ENCODE data around the gene ATP10B.

DNA sequence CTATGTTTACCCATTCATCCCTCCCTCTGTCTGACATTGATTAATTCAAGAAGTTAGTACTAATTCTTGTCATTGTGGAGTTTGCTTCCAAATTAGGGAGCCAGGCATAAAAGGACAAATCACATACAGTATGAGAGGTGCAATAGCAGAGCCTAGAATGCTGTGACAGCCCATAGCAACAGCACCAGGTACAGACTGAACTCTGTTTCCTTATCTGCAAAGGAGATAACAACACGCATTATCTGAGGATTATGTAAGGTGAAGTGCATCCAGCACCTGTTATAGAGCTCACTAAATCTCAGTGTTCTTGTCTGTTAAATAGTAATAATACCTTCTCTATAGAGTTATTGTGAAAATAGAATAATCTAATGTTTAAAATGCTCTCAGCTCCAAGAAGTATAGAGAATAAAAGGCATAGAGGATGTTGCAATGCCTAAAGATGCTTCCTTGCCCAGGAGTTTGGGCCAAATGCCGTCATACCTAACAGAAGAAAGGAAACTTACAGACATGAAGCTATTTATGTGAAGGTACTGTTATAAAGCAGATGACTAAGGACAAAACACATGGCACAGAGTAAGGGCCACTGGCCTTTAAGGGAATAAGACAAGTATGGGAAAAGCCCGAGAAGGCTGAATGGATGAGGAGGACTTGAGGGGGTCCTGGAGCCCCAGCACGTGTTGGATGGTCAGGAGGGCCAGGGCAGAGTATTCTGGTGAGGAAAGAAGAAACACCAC, 214.5 kb downstream of the ATP10B start:
- TF ChIP-seq, protein P1, sequence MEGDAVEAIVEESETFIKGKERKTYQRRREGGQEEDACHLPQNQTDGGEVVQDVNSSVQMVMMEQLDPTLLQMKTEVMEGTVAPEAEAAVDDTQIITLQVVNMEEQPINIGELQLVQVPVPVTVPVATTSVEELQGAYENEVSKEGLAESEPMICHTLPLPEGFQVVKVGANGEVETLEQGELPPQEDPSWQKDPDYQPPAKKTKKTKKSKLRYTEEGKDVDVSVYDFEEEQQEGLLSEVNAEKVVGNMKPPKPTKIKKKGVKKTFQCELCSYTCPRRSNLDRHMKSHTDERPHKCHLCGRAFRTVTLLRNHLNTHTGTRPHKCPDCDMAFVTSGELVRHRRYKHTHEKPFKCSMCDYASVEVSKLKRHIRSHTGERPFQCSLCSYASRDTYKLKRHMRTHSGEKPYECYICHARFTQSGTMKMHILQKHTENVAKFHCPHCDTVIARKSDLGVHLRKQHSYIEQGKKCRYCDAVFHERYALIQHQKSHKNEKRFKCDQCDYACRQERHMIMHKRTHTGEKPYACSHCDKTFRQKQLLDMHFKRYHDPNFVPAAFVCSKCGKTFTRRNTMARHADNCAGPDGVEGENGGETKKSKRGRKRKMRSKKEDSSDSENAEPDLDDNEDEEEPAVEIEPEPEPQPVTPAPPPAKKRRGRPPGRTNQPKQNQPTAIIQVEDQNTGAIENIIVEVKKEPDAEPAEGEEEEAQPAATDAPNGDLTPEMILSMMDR (IDR thresholded peaks at IDR 0.05; ENCODE audit: poor library complexity): no peak
- no peak for TF ChIP-seq EZH2 (IDR thresholded peaks at IDR 0.05; ENCODE audit: borderline replicate concordance)
- TF ChIP-seq EZH2phosphoT487 (IDR thresholded peaks at IDR 0.05; ENCODE audit: low read depth, severe bottlenecking, unreplicated experiment): no peak

Data from hepatocyte (in vitro differentiated cells).